Measurements from ENCODE around the gene SEC24C.
"Not testable (repeated sequence)": the region's sequence is repeated elsewhere in the genome, so short reads cannot be mapped to it uniquely, and the experiment has no call there.

GRCh38 chr10:73695302-73695701, 48.9 kb upstream of the SEC24C start:
- TF ChIP-seq POLR2A (IDR thresholded peaks at IDR 0.05; ENCODE audit: low read length); GATA1 (IDR thresholded peaks at IDR 0.05; ENCODE audit: low read depth, low read length): not testable (repeated sequence)
